Measurements from ENCODE around the gene TIMP3. TPM values are rescaled to one million over a fixed set of nuclear protein-coding genes. Genes with fewer than 3 reads are reported as not detected.

The TIMP3 gene
- total and polyA plus RNA-seq, 2 donors (not counting 3 experiments of a cell fraction or from before 2014, with no cell fraction given), result 0.22 to 2.0 TPM

DNA sequence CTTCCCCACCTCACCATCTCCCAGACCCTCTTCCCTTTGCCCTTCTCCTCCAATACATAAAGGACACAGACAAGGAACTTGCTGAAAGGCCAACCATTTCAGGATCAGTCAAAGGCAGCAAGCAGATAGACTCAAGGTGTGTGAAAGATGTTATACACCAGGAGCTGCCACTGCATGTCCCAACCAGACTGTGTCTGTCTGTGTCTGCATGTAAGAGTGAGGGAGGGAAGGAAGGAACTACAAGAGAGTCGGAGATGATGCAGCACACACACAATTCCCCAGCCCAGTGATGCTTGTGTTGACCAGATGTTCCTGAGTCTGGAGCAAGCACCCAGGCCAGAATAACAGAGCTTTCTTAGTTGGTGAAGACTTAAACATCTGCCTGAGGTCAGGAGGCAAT, 58.2 kb downstream of the TIMP3 start:
- no peaks in the 10 kb centered on the region for H3K36me3 ChIP-seq (ENCODE audit: control insufficient read depth in 2 of 2, extremely low read depth in 1 of 2, insufficient read depth in 2 of 2, low read length in 2 of 2)

More for the DNA sequence above, 58.2 kb downstream of the TIMP3 start:
- no peaks in the 10 kb centered on the region for H3K27me3 ChIP-seq (ENCODE audit: control insufficient read depth in 2 of 2, insufficient read depth in 2 of 2, low read length in 2 of 2)
- ChIA-PET POLR2A (no interaction called here), CTCF (no interaction called here)
- H4K20me1 ChIP-seq (replicated peaks; ENCODE audit: control insufficient read depth, extremely low read depth, insufficient read depth, low read length), result no peaks in the 10 kb centered on the region
- intact Hi-C loops (cut with micrococcal nuclease), result no loop called here
- H3K27ac ChIP-seq (ENCODE audit: insufficient read depth, low read depth, low read length), result no peak overlapping the region
- no peak for FAIRE-seq
- H3K9ac ChIP-seq (replicated peaks; ENCODE audit: extremely low read depth, insufficient read depth, low read length), result no peak overlapping the region
- H3K4me2 ChIP-seq (ENCODE audit: insufficient read depth, low read length), result no peak overlapping the region
- H3K4me1 ChIP-seq (ENCODE audit: control insufficient read depth, extremely low read depth, insufficient read depth, low read length), result no peaks in the 10 kb centered on the region
- no TSS peak for BruUV-seq (replicated peaks)
- no peak for DNase-seq (ENCODE audit: low read depth, low spot score)
- no peaks in the 10 kb centered on the region for H3K79me2 ChIP-seq (ENCODE audit: control insufficient read depth, insufficient read depth, low read length)
- no peak overlapping the region for H2AFZ ChIP-seq (ENCODE audit: low read depth, low read length)
- dilution Hi-C loops (cut with MboI; ENCODE audit: extremely low pct_ligation_motif_present, low sequenced_read_pairs), result no loop called here
- no peak for TF ChIP-seq JUN (IDR thresholded peaks at IDR 0.05; ENCODE audit: borderline replicate concordance, insufficient read depth, insufficient read length, low read depth)
- TF ChIP-seq, protein P1, sequence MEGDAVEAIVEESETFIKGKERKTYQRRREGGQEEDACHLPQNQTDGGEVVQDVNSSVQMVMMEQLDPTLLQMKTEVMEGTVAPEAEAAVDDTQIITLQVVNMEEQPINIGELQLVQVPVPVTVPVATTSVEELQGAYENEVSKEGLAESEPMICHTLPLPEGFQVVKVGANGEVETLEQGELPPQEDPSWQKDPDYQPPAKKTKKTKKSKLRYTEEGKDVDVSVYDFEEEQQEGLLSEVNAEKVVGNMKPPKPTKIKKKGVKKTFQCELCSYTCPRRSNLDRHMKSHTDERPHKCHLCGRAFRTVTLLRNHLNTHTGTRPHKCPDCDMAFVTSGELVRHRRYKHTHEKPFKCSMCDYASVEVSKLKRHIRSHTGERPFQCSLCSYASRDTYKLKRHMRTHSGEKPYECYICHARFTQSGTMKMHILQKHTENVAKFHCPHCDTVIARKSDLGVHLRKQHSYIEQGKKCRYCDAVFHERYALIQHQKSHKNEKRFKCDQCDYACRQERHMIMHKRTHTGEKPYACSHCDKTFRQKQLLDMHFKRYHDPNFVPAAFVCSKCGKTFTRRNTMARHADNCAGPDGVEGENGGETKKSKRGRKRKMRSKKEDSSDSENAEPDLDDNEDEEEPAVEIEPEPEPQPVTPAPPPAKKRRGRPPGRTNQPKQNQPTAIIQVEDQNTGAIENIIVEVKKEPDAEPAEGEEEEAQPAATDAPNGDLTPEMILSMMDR (IDR thresholded peaks at IDR 0.05; ENCODE audit: extremely low read depth in 1 of 2, insufficient read depth in 1 of 2, low read depth in 1 of 2, low read length in 2 of 2), result no peak
- no peak for TF ChIP-seq POLR2A (IDR thresholded peaks at IDR 0.05; ENCODE audit: low read depth, low read length)
- no peak for TF ChIP-seq FOS (IDR thresholded peaks at IDR 0.05; ENCODE audit: borderline replicate concordance, insufficient read depth, low read length)
- TF ChIP-seq POLR2AphosphoS5 (IDR thresholded peaks at IDR 0.05; ENCODE audit: insufficient read depth, low read depth, low read length), result no peak
- TF ChIP-seq, protein P2, sequence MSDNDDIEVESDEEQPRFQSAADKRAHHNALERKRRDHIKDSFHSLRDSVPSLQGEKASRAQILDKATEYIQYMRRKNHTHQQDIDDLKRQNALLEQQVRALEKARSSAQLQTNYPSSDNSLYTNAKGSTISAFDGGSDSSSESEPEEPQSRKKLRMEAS (IDR thresholded peaks at IDR 0.05; ENCODE audit: insufficient read depth, insufficient read length), result no peak
- TF ChIP-seq GATA2 (IDR thresholded peaks at IDR 0.05; ENCODE audit: insufficient read depth, insufficient read length, low read depth, low read length), result no peak
- TF ChIP-seq MYC (IDR thresholded peaks at IDR 0.05; ENCODE audit: low read depth, low read length), result no peak
- TF ChIP-seq EZH2 (IDR thresholded peaks at IDR 0.05; ENCODE audit: borderline replicate concordance, low read depth, low read length, severe bottlenecking), result no peak
- H3K9me3 ChIP-seq (replicated peaks; ENCODE audit: control insufficient read depth, insufficient read depth, low read length), result peaks cover 7% of the 10 kb centered on the region
- no peaks in the 10 kb centered on the region for H3K9me1 ChIP-seq (replicated peaks; ENCODE audit: control insufficient read depth, extremely low read depth, insufficient read depth, low read length)
- H3K4me3 ChIP-seq (replicated peaks in 1 of 3; ENCODE audit: insufficient read depth in 1 of 3, low read depth in 1 of 3, low read length in 3 of 3), result no peak overlapping the region
